ENCODE results near the gene LY6G6F.
"Not testable (repeated sequence)": the region's sequence is repeated elsewhere in the genome, so short reads cannot be mapped to it uniquely, and the experiment has no call there.

The LY6G6F gene

GRCh38 chr6:31705931-31706330 is 735 bp upstream of the LY6G6F start:
- no peak for DNase-seq

- DNase-seq: no peak
Measured at GRCh38 chr6:31707701-31708100, 1.0 kb downstream of the LY6G6F start.

- DNase-seq: no peak
Measured at GRCh38 chr6:31708224-31708623, 1.6 kb downstream of the LY6G6F start.

GRCh38 chr6:31709157-31709556 is 2.5 kb downstream of the LY6G6F start:
- not testable (repeated sequence) for DNase-seq

GRCh38 chr6:31710523-31711219 is 4.0 kb downstream of the LY6G6F start:
- no peak for DNase-seq

GRCh38 chr6:31711233-31711632 is 4.6 kb downstream of the LY6G6F start:
- no peak for DNase-seq

- no peak for DNase-seq
Measured at GRCh38 chr6:31712296-31712695, 5.6 kb downstream of the LY6G6F start.

- DNase-seq: no peak
Measured at GRCh38 chr6:31713465-31713864, 6.8 kb downstream of the LY6G6F start.

- no peak for DNase-seq
Measured at GRCh38 chr6:31713991-31714684, 7.5 kb downstream of the LY6G6F start.

GRCh38 chr6:31715022-31715958 is 8.6 kb downstream of the LY6G6F start, which contains the start of gene LY6G6D:
TSS of gene LY6G6D (plus strand) at chr6:31715348. CDS start at chr6:31715356, 8 bp downstream.
- no peak for DNase-seq

GRCh38 chr6:31717499-31718222 is 11.0 kb downstream of the LY6G6F start:
- no peak for DNase-seq

- no peak for DNase-seq
Measured at GRCh38 chr6:31718265-31718664, 11.6 kb downstream of the LY6G6F start.

GRCh38 chr6:31719001-31719400 is 12.3 kb downstream of the LY6G6F start:
- DNase-seq: no peak

GRCh38 chr6:31720196-31720770 is 13.6 kb downstream of the LY6G6F start:
- no peak for DNase-seq

- no peak for DNase-seq
Measured at GRCh38 chr6:31721351-31722020, 14.8 kb downstream of the LY6G6F start, which contains the start of gene LY6G6C. TSS of gene LY6G6C (minus strand) at chr6:31721746. CDS start at chr6:31721679, 67 bp downstream.

- DNase-seq: no peak
Measured at GRCh38 chr6:31722173-31722572, 15.5 kb downstream of the LY6G6F start.

- DNase-seq: no peak
Measured at GRCh38 chr6:31723245-31723979, 16.7 kb downstream of the LY6G6F start, which contains the start of gene MPIG6B. TSS of gene MPIG6B (plus strand) at chr6:31723373. CDS start at chr6:31723384, 11 bp downstream.

- DNase-seq: no peak
Measured at GRCh38 chr6:31723980-31724691, 17.5 kb downstream of the LY6G6F start.

GRCh38 chr6:31725502-31726350 is 19.1 kb downstream of the LY6G6F start:
- no peak for DNase-seq

Data from SHP77 treated with DMSO at 0.1 percent for 48 hours (cell line).